ENCODE data around the gene CFAP74. TPM values are rescaled to one million over a fixed set of nuclear protein-coding genes. Genes with fewer than 3 reads are reported as not detected.

The CFAP74 gene
- total RNA-seq, 1 experiment from 2014 or later: not detected

- Histone ChIP-seq H3K27ac (ENCODE audit: low read length) (no peak overlapping the region), H4K20me1 (ENCODE audit: low read length) (peaks cover 82% of the 10 kb centered on the region), H3K36me3 (ENCODE audit: low read depth, low read length) (peaks cover 51% of the 10 kb centered on the region), H3F3A (ENCODE audit: low read length, unreplicated experiment) (no peaks in the 10 kb centered on the region), H3K79me2 (ENCODE audit: low read length) (peaks cover 100% of the 10 kb centered on the region), H3K27me3 (ENCODE audit: low read length) (no peaks in the 10 kb centered on the region), H3K9me3 (ENCODE audit: low read length) (no peaks in the 10 kb centered on the region), H3K9ac (ENCODE audit: low read length) (no peak overlapping the region), H3K4me2 (ENCODE audit: low read length) (no peak overlapping the region), H3K4me1 (ENCODE audit: insufficient read depth, low read length) (no peaks in the 10 kb centered on the region), H3K9me2 (replicated peaks; ENCODE audit: low read length) (no peaks in the 10 kb centered on the region), H2AFZ (ENCODE audit: low read length) (no peak overlapping the region), H3K4me3 (ENCODE audit: low read length) (no peak overlapping the region)
- POLR2A ChIA-PET (ENCODE audit: unreplicated experiment): no interaction called here
- TF ChIP-seq EZH2 (IDR thresholded peaks at IDR 0.05; ENCODE audit: low read length, unreplicated experiment): no peak
- TF ChIP-seq, protein P1, sequence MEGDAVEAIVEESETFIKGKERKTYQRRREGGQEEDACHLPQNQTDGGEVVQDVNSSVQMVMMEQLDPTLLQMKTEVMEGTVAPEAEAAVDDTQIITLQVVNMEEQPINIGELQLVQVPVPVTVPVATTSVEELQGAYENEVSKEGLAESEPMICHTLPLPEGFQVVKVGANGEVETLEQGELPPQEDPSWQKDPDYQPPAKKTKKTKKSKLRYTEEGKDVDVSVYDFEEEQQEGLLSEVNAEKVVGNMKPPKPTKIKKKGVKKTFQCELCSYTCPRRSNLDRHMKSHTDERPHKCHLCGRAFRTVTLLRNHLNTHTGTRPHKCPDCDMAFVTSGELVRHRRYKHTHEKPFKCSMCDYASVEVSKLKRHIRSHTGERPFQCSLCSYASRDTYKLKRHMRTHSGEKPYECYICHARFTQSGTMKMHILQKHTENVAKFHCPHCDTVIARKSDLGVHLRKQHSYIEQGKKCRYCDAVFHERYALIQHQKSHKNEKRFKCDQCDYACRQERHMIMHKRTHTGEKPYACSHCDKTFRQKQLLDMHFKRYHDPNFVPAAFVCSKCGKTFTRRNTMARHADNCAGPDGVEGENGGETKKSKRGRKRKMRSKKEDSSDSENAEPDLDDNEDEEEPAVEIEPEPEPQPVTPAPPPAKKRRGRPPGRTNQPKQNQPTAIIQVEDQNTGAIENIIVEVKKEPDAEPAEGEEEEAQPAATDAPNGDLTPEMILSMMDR (conservative IDR thresholded peaks at IDR 0.05; ENCODE audit: low read depth, low read length): no peak
- no peak for TF ChIP-seq EZH2phosphoT487 (IDR thresholded peaks at IDR 0.05; ENCODE audit: borderline replicate concordance, low read length)
- DNase-seq (no peak), ATAC-seq (no peak)
- intact Hi-C loops (cut with micrococcal nuclease): no loop called here
- BruUV-seq (replicated peaks): no TSS peak
- CTCF ChIA-PET: no interaction called here
These were observed 131.1 kb downstream of the CFAP74 start for GRCh38 chr1:1872329-1872994.

Other genes starting within 250 kb of the CFAP74 start
- gene NADK, start 225.3 kb downstream of the CFAP74 start, total RNA-seq (2014; rRNA removed): 130 and 165 TPM in 2 replicates
- 125 and 171 TPM in 2 replicates for gene GNB1, start 112.7 kb downstream of the CFAP74 start, total RNA-seq (2014; rRNA removed)
- gene CALML6, start 88.5 kb downstream of the CFAP74 start, total RNA-seq (2014; rRNA removed): 1.7 and 3.0 TPM in 2 replicates
- gene TMEM52, start 84.5 kb downstream of the CFAP74 start, total RNA-seq (2014; rRNA removed): 22.6 and 29.1 TPM in 2 replicates
- not detected in 2 replicates for gene GABRD, start 15.6 kb upstream of the CFAP74 start, total RNA-seq (2014; rRNA removed)
- gene PRKCZ, start 46.6 kb upstream of the CFAP74 start, total RNA-seq (2014; rRNA removed): 56.8 and 70.8 TPM in 2 replicates
- gene FAAP20, start 191.0 kb upstream of the CFAP74 start, total RNA-seq (2014; rRNA removed): 114 and 148 TPM in 2 replicates
- gene SKI, start 224.5 kb upstream of the CFAP74 start, total RNA-seq (2014; rRNA removed): 28.3 and 61.7 TPM in 2 replicates

All from PC-3 (cell line).